ENCODE data around the gene TMPRSS4. TPM values are rescaled to one million over a fixed set of nuclear protein-coding genes. Genes with fewer than 3 reads are reported as not detected.

Gene TMPRSS4
- polyA plus RNA-seq, 1 of the 3 experiments (the other 2 are of a cell fraction) = not detected

- no peak for TF ChIP-seq MXI1 (IDR thresholded peaks at IDR 0.05; ENCODE audit: low read depth, low read length)
- TF ChIP-seq FOXJ3 (CRISPR knock-in tag; IDR thresholded peaks at IDR 0.05) = no peak
- TF ChIP-seq YY1 (IDR thresholded peaks at IDR 0.05; ENCODE audit: low read depth) = no peak
- no peak for TF ChIP-seq RFX5 (IDR thresholded peaks at IDR 0.05; ENCODE audit: low read length)
- no peak for TF ChIP-seq GABPA (IDR thresholded peaks at IDR 0.05; ENCODE audit: low read depth)
- no peak for TF ChIP-seq ELF1 (IDR thresholded peaks at IDR 0.05)
- TF ChIP-seq TAF1 (IDR thresholded peaks at IDR 0.05; ENCODE audit: borderline replicate concordance, low read depth, low read length) = no peak
- no peak for TF ChIP-seq USF2 (IDR thresholded peaks at IDR 0.05; ENCODE audit: borderline replicate concordance, low read depth, low read length)
- TF ChIP-seq MEF2A (IDR thresholded peaks at IDR 0.05; ENCODE audit: borderline replicate concordance, low read depth) = no peak
- TF ChIP-seq, protein P1, sequence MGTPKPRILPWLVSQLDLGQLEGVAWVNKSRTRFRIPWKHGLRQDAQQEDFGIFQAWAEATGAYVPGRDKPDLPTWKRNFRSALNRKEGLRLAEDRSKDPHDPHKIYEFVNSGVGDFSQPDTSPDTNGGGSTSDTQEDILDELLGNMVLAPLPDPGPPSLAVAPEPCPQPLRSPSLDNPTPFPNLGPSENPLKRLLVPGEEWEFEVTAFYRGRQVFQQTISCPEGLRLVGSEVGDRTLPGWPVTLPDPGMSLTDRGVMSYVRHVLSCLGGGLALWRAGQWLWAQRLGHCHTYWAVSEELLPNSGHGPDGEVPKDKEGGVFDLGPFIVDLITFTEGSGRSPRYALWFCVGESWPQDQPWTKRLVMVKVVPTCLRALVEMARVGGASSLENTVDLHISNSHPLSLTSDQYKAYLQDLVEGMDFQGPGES (IDR thresholded peaks at IDR 0.05; ENCODE audit: low read depth, low read length) = no peak
- TF ChIP-seq SMC3 (IDR thresholded peaks at IDR 0.05; ENCODE audit: low read depth, low read length) = no peak
- TF ChIP-seq EZH2phosphoT487 (IDR thresholded peaks at IDR 0.05; ENCODE audit: borderline replicate concordance, low read depth) = no peak
- TF ChIP-seq ZBTB33 (IDR thresholded peaks at IDR 0.05; ENCODE audit: borderline replicate concordance, low read depth) = no peak
- no peak for TF ChIP-seq GATA2 (CRISPR knock-in tag; IDR thresholded peaks at IDR 0.05)
- TF ChIP-seq JUND (IDR thresholded peaks at IDR 0.05) = no peak
- TF ChIP-seq FOXM1 (IDR thresholded peaks at IDR 0.05; ENCODE audit: low read depth) = no peak
- TF ChIP-seq NRF1 (IDR thresholded peaks at IDR 0.05; ENCODE audit: low read depth, low read length) = no peak
- no peak for TF ChIP-seq PBX3 (IDR thresholded peaks at IDR 0.05)
- no peak for TF ChIP-seq CHD2 (IDR thresholded peaks at IDR 0.05; ENCODE audit: low read length, partially characterized antibody)
- no peak for TF ChIP-seq FOSL2 (IDR thresholded peaks at IDR 0.05; ENCODE audit: borderline replicate concordance, low read depth)
- ChIA-PET POLR2A (no interaction called here), CTCF (interaction anchor here (1.5 kb wide), 1 partner anchor 76 kb away, joined by 3 read pairs; no protein-coding TSS in a partner anchor)
- no peak for DNase-seq
- Histone ChIP-seq H2AFZ (ENCODE audit: low read depth) (no peak overlapping the region), H3K36me3 (replicated peaks in 1 of 2; ENCODE audit: control insufficient read depth in 1 of 2, insufficient read depth in 2 of 2, low read length in 1 of 2) (no peaks in the 10 kb centered on the region), H3K27ac (ENCODE audit: low read depth in 2 of 2, low read length in 1 of 2) (no peak overlapping the region), H3K9me2 (no peaks in the 10 kb centered on the region), H3K9ac (no peak overlapping the region), H3K79me2 (ENCODE audit: insufficient read depth) (no peaks in the 10 kb centered on the region), H3K27me3 (ENCODE audit: insufficient read depth) (peaks cover 3% of the 10 kb centered on the region; the same call in 1 of the 2 replicates), H3K4me1 (ENCODE audit: control insufficient read depth in 1 of 2, insufficient read depth in 2 of 2, low read depth in 1 of 2, low read length in 1 of 2) (no peaks in the 10 kb centered on the region), H3K4me3 (ENCODE audit: low read depth in 2 of 2, low read length in 1 of 2) (no peak overlapping the region), H4K20me1 (ENCODE audit: insufficient read depth) (no peaks in the 10 kb centered on the region), H3K4me2 (no peak overlapping the region), H3K9me3 (no peaks in the 10 kb centered on the region), H3F3A (replicated peaks; ENCODE audit: insufficient read depth) (no peaks in the 10 kb centered on the region)
- 17% methylated on average over 4 of the region's 4 CpGs for WGBS (ENCODE audit: low lambda C conversion rate)
These were observed 18.6 kb downstream of the TMPRSS4 start for GRCh38 chr11:118095493-118095892.

All from SK-N-SH (cell line).